ENCODE data around the gene SPART. TPM values are rescaled to one million over a fixed set of nuclear protein-coding genes. Genes with fewer than 3 reads are reported as not detected.

The SPART gene
- total RNA-seq, 4 donors from 2014 or later = 34.1 to 58.7 (median 48.8) TPM

GRCh38 chr13:36342715-36343114 lies 3.5 kb downstream of the SPART start:
- no peaks in the 10 kb centered on the region for H3K9me3 ChIP-seq
- ATAC-seq = no peak
- no peak overlapping the region for H3K27ac ChIP-seq
- in situ Hi-C loops (cut with MboI; ENCODE audit: low sequenced_read_pairs in 4 of 4) = loop anchor here in 1 of 4 donors (25.0 kb wide), 1 partner anchor 645 kb away; the partner anchor contains the start of gene ALG5
- TF ChIP-seq, protein P1, sequence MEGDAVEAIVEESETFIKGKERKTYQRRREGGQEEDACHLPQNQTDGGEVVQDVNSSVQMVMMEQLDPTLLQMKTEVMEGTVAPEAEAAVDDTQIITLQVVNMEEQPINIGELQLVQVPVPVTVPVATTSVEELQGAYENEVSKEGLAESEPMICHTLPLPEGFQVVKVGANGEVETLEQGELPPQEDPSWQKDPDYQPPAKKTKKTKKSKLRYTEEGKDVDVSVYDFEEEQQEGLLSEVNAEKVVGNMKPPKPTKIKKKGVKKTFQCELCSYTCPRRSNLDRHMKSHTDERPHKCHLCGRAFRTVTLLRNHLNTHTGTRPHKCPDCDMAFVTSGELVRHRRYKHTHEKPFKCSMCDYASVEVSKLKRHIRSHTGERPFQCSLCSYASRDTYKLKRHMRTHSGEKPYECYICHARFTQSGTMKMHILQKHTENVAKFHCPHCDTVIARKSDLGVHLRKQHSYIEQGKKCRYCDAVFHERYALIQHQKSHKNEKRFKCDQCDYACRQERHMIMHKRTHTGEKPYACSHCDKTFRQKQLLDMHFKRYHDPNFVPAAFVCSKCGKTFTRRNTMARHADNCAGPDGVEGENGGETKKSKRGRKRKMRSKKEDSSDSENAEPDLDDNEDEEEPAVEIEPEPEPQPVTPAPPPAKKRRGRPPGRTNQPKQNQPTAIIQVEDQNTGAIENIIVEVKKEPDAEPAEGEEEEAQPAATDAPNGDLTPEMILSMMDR (IDR thresholded peaks at IDR 0.05 in 4 of 5, conservative IDR thresholded peaks at IDR 0.05 in 1 of 5) = no peak
- TF ChIP-seq POLR2A (IDR thresholded peaks at IDR 0.05) = no peak
- no peaks in the 10 kb centered on the region for H3K27me3 ChIP-seq
- H3K4me1 ChIP-seq = peaks cover 10 to 37% of the 10 kb centered on the region in 2 donors
- H3K36me3 ChIP-seq = no peaks in the 10 kb centered on the region
- no peak for DNase-seq
- H3K4me3 ChIP-seq = no peak overlapping the region
- intact Hi-C loops (cut with DNase I; ENCODE audit: low total_unique reads) = no loop called here

DNA sequence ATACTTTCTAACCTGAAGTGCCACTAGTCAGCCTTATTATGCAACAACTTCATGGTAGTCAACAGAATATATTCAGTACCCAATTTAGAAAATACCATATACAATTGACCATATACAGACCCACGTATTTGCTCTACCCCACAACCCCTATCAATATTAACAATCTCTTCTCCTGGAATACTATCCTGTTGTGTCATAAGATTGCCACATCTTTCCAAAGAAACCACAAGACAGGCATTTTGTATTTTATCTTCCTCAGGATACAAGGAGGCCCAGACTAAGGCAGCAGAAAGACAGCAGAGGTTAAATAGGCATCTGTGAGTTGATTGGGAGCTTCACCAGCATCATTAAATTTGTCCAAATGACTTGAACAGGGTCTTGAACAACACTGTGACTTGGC lies 4.5 kb downstream of the SPART start:
- Histone ChIP-seq H3K4me3 (no peak overlapping the region), H3K27me3 (no peaks in the 10 kb centered on the region), H3K4me1 (peaks cover 6 to 31% of the 10 kb centered on the region in 2 donors), H3K27ac (peak overlapping the region in 2 of 4 donors; percentile 0 to 20), H3K9me3 (no peaks in the 10 kb centered on the region), H3K36me3 (no peaks in the 10 kb centered on the region)
- no peak for ATAC-seq
- in situ Hi-C loops (cut with MboI; ENCODE audit: low sequenced_read_pairs in 4 of 4) (loop anchor here in 1 of 4 donors (25.0 kb wide), 1 partner anchor 646 kb away; the partner anchor contains the start of gene ALG5), intact Hi-C loops (cut with DNase I; ENCODE audit: low total_unique reads) (no loop called here)
- TF ChIP-seq, protein P1 (IDR thresholded peaks at IDR 0.05 in 4 of 5, conservative IDR thresholded peaks at IDR 0.05 in 1 of 5) = no peak
- TF ChIP-seq POLR2A (IDR thresholded peaks at IDR 0.05) = no peak
- no peak for DNase-seq

GRCh38 chr13:36339600-36340155 lies 6.5 kb downstream of the SPART start:
- peaks cover 22 to 43% of the 10 kb centered on the region in 2 donors for H3K4me1 ChIP-seq
- H3K27me3 ChIP-seq = no peaks in the 10 kb centered on the region
- DNase-seq (no peak), ATAC-seq (no peak)
- in situ Hi-C loops (cut with MboI; ENCODE audit: low sequenced_read_pairs in 4 of 4) = loop anchor here in 1 of 4 donors (25.0 kb wide), 1 partner anchor 648 kb away; the partner anchor contains the start of gene ALG5
- H3K36me3 ChIP-seq = no peaks in the 10 kb centered on the region
- TF ChIP-seq POLR2A (IDR thresholded peaks at IDR 0.05) = no peak
- TF ChIP-seq, protein P1 (IDR thresholded peaks at IDR 0.05 in 4 of 5, conservative IDR thresholded peaks at IDR 0.05 in 1 of 5) = no peak
- no peaks in the 10 kb centered on the region for H3K9me3 ChIP-seq
- intact Hi-C loops (cut with DNase I; ENCODE audit: low total_unique reads) = no loop called here
- no peak overlapping the region for H3K27ac ChIP-seq
- H3K4me3 ChIP-seq = no peak overlapping the region

DNA sequence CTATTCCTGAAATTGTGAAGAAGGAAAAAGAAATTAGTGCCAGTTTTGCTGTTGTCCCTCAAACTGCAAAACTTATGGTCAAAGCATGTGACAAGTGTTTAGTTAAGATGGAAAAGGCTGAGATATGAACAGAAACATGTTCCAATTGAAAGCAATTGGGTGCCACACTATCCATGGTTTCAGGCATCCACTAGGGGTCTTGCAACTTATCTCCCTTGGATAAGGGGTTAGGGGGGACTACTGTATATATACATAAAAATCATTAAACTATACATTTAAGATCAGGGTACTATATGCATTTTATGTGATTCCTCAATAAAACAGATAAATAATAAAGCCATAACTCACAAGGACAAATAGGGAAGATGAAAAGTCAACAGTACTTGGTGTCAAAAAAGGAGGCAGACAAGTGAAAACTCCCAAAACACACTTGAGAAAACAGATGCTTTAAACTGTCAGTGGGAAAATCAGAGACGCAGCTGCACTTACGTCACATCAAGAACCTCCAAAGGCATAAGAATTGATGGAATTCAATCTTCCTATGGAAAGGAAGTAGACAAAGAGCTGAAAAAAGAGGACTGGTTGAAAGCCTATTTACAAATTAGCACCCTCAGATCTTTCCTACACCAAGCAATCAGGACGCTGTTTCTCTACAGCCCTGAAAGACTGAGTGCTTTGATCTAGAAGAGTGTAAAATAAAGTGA lies 8.1 kb downstream of the SPART start:
- H3K4me3 ChIP-seq = no peak overlapping the region
- no peaks in the 10 kb centered on the region for H3K27me3 ChIP-seq
- H3K27ac ChIP-seq = no peak overlapping the region
- peaks cover 30 to 42% of the 10 kb centered on the region in 2 donors for H3K4me1 ChIP-seq
- no peaks in the 10 kb centered on the region for H3K9me3 ChIP-seq
- in situ Hi-C loops (cut with MboI; ENCODE audit: low sequenced_read_pairs in 4 of 4) = loop anchor here in 1 of 4 donors (25.0 kb wide), 1 partner anchor 649 kb away; the partner anchor contains the start of gene ALG5
- H3K36me3 ChIP-seq = no peaks in the 10 kb centered on the region
- no peak for DNase-seq
- intact Hi-C loops (cut with DNase I; ENCODE audit: low total_unique reads) = no loop called here
- TF ChIP-seq, protein P1 (IDR thresholded peaks at IDR 0.05 in 4 of 5, conservative IDR thresholded peaks at IDR 0.05 in 1 of 5) = no peak
- TF ChIP-seq POLR2A (IDR thresholded peaks at IDR 0.05) = no peak
- ATAC-seq = no peak
